Fibroblast of skin of back (primary cell): ENCODE measurements around the gene CXCL1. TPM values are rescaled to one million over a fixed set of nuclear protein-coding genes. Genes with fewer than 3 reads are reported as not detected.

ENCODE experiments used
- DNase-seq: peaks from one replicate; pipeline ENCODE4 v3.0.0-alpha.2; 2013
- polyA plus RNA-seq, 2 experiments: library from polyadenylated mRNA; unstranded; fragments of 120-200 nt; gene quantifications; one replicate each; pipeline ENCODE4 v1.2.1, GENCODE V29; 2013; ENCODE audit not compliant: insufficient read length in 2 of 2

The CXCL1 gene
- polyA plus RNA-seq (2013, experiment 1 of 2; ENCODE audit: insufficient read length): 3.0 TPM
- polyA plus RNA-seq (2013, experiment 2 of 2; ENCODE audit: insufficient read length): 1.3 TPM

DNA sequence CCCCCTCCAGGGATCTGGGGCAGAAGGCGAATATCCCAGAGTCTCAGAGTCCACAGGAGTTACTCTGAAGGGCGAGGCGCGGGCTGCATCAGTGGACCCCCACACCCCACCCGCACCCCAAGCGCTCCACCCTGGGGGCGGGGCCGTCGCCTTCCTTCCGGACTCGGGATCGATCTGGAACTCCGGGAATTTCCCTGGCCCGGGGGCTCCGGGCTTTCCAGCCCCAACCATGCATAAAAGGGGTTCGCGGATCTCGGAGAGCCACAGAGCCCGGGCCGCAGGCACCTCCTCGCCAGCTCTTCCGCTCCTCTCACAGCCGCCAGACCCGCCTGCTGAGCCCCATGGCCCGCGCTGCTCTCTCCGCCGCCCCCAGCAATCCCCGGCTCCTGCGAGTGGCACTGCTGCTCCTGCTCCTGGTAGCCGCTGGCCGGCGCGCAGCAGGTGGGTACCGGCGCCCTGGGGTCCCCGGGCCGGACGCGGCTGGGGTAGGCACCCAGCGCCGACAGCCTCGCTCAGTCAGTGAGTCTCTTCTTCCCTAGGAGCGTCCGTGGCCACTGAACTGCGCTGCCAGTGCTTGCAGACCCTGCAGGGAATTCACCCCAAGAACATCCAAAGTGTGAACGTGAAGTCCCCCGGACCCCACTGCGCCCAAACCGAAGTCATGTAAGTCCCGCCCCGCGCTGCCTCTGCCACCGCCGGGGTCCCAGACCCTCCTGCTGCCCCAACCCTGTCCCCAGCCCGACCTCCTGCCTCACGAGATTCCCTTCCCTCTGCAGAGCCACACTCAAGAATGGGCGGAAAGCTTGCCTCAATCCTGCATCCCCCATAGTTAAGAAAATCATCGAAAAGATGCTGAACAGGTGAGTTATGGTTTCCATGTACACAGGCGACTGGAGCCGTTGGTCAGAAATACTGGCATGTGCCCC, at the start of gene CXCL1:
CXCL1 (plus strand) TSS at position 264 of the 926 bp plus-strand sequence; CDS start at position 342, 78 bp downstream.
- peak; percentile 41 for DNase-seq

DNA sequence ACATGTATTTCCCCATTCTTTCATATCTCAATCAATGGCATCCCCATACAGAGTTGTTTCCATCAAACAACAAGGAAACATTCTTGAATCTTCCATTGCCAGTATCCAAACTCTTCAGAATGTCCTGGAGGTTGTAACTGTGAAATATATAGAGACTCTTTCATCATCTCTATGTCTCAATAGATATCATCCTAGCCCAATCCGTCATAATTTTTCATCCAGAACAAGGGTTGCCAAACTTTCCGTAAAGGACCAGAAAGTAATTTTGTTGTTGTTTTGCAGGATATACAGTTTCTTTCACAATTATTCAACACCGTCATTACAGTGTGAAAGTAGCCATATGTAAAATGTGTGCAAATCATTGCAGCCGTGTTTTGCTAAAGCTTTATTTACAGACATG, 47.9 kb upstream of the CXCL1 start:
- DNase-seq: no peak

DNA sequence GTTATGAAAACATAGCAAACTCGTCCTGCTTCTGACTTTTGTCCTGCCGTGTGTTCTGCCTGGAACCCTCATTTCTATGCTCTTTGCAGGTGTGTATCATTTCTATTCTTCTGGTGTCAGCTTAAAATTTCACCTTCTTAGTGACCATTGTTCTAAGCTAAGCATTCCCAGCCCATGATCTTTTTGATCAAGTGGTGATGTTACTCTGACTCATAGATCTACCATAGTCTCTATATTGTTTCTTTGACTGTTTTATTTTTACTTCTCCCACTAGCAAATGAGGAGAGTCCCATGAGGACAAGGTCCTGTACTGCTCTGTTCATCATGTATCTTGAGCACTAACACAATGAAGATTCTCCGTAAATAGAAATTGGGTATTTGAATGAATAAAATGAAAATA, 46.8 kb upstream of the CXCL1 start:
- peak; percentile 44 for DNase-seq

DNA sequence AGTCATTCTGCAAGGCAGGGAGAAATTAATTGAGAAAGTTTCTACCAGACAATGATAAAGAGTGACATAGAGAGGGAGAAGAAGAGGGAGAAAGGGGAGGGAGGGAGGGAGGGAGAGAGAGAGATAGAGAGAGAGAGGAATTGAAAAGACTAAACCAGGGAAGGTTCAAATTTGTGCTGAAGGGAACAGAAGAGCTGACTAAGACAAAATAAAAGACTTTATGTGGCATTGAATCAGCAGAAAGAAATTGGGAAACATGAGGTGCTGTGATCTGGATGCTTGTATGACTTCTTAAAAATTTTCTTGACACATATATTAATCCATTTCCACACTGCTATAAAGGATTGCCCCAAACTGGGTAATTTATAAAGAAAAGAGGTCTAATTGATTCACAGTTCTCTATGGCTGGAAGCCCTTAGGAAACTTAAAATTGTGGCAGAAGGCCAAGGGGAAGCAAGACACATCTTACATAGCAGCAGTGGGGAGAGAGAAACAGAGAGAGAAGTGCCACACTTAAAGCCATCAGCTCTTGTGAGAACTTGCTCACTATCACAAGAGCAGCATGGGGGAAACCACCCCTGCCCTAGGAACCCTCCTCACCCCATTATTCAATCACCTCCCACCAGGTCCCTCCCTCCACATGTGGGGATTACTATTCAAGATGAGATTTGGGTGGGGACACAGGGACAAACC, 46.2 kb upstream of the CXCL1 start:
- DNase-seq: no peak

DNA sequence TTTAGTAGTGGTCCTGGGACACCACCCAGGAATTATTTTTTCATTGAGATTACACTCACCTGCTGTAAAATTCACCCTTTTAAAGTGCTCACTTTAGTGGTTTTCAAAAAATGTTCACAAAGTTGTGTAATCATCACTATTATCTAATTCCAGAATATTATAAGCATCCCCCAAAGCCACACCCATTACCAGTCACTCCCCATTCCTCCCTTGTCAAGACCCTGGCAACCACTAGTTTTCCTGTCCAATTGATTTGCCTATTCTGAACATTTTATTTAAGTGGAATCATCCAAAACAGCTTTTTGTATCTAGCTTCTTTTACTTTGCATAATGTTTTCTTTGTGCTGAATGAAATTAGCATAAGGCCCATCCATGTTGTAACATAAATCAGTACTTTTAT, 45.4 kb upstream of the CXCL1 start:
- DNase-seq: no peak

DNA sequence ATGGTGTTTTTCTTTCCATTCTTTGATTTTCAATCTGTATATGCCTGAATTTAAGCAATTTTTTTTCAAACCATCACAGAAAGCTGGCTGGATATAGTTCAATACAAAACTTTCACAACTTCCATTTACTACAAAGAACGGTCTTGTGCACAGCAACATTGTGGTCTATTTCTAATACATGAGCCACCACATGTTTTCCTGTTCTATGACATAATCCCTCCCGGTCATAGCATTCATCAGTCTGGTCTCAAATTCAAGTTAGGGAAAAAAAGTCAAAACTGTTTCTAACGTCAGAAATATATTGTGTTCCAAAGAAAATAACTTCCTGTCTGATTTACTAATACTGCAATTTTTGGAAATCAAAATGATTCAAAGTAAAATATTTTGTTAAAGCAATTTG, 40.2 kb upstream of the CXCL1 start:
- peak; percentile 17 for DNase-seq

DNA sequence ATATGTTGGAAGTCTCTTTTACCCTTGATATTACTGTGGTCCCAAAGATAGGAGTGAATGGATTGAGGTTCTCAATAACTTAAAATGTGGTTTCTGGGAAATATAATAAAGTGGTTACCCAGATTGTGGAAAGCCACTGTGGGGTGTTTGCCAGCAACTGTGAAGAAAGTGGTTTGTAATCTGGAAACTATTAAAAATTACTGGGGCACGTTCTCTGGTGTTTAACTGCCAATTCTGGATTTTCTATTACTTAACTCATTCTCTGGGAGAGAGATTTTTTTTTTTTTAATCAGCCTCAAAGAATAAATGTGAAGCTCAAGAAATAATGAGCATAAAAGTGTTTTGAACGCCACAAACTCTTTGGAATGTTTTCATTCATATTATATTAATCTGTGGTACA, 37.6 kb upstream of the CXCL1 start:
- DNase-seq: no peak

DNA sequence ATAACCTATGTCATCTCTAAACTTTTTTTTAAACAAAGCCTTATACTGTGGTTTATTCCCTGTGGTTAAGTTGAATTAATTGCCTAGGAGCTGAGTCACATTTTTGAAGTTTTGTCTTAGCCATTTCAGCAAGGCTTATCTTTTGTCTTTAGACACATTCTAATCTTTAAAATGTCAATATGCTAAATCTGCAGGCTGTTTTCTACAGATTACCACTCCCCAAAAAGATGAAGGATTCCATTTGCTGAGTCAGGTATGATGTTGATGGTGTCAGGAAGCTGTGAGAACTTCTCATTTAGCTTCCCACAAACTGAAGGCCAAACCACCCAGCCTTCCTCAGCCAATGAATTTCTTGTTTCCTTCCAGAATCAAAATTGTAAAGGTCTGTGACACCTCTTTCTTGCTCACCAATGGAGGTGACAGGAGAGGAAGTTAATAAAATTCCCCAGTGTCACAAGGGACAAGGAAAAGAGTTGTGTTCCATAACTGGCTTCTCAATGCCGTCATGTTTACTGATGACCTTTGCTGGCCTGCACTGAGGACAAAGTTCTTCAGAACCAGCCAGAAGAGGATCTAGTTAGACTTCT, 36.4 kb upstream of the CXCL1 start:
- peak; percentile 53 for DNase-seq

DNA sequence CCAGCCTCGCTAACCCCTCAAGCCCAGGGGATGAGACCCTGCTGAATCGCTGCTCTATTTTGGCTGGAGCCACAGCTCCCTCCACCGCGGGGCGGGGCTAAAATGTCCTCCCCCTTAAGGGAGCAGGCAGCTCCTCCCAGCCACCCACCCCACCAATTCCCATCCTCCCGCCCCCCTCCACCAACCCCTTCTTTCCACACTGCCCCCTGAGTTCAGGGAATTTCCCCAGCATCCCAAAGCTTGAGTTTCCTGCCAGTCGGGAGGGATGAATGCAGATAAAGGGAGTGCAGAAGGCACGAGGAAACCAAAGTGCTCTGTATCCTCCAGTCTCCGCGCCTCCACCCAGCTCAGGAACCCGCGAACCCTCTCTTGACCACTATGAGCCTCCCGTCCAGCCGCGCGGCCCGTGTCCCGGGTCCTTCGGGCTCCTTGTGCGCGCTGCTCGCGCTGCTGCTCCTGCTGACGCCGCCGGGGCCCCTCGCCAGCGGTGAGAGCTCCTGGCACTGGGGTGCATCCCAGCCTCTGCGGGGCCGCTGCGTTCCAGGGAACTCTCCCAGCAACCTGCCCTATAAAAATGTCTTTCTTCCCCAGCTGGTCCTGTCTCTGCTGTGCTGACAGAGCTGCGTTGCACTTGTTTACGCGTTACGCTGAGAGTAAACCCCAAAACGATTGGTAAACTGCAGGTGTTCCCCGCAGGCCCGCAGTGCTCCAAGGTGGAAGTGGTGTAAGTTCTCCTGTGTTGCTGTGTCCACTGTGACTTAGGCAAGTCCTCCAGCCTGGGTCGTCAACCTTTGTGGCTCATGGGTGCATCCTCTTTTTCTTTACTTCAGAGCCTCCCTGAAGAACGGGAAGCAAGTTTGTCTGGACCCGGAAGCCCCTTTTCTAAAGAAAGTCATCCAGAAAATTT, 32.6 kb upstream of the CXCL1 start, which contains the start of gene CXCL6:
CXCL6 (plus strand) TSS at position 306 of the 907 bp plus-strand sequence; CDS start at position 379, 73 bp downstream.
- DNase-seq: peak; percentile 16

DNA sequence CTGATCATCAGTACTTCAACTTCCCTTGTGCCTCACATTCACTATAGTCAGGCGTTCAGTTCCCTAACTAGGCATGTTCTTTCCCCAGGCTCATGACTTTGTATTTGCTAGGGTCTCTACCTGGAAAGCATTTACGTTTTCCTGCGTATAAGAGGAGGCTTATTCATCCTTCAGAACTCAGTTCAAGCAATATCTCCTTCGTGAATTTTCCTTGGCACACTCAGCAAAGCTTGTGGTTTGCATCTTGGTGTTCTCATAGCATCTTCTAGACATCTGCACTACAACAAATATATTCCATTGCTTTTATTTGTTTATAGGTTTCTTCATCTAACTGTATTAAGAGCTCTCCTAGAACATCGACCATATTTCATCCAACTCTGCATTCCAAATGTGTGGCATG, 30.1 kb upstream of the CXCL1 start:
- no peak for DNase-seq

DNA sequence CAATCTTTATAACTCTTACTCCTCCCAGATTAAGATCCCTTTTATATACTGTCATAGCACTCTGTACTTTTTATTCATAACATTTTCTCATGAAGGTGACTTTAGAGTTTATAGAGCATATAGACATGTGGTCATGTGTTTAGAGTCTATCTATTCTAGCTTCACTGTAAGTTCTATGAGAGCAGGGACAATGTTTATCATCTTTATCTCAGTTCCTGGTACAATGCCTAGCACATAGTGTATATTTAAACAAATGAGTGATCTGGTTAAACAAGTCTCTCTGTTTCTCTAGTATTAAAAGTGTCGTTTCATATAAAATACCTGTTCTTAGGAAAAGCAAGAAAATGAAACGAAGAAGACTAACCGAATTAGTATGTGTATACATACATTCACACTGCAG, 29.5 kb upstream of the CXCL1 start:
- DNase-seq: no peak

DNA sequence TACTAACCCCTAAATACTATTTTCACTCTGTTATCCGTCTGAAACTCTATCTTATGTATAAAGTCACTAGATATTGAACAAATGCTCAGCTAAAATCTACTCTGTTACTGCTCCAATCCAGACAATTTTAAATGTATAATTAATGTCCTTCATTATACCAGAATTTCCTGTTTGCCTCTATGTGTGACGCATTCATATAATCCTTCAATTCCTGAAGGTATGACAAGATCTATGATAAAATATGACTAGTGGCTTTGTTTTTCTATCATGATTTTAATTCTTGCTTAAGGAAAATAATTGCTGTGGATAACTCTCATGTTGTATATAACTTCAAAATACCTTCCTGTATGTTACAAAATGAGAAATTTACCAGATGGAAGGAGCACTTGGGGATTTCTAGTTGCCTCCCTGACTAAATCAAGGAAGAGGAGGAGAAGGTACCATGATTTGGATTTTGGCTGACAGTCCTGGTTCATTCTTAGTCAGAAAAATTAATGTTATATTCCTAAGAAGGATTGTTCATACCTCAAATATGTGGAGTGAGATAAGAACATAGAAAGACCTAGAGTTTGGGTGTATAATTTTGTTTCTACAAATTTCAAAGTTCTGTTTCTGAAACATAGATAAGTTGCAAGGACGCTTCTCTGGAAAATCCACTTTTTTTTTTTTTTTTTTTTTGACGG, 27.8 kb upstream of the CXCL1 start:
- DNase-seq: peak; percentile 26

DNA sequence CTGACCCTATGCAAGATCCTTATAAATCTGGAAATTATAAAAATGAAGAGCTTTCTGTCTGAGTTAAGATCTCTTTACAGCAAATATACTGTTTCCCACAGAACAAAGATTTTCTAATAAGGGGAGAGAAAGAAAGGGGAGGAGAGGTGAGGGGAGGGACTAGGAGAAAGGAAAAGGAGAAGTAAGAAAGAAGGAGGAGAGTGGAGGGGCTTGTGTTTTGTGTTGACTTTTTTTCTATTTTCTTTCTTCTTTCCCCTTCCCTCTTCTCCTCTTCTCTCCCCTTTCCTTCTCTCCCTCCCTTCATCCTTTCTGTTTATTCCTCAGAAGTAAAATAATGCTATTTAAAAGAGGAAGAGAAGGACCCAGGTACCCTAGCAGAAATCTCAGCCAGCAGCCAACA, 26.5 kb upstream of the CXCL1 start:
- no peak for DNase-seq

DNA sequence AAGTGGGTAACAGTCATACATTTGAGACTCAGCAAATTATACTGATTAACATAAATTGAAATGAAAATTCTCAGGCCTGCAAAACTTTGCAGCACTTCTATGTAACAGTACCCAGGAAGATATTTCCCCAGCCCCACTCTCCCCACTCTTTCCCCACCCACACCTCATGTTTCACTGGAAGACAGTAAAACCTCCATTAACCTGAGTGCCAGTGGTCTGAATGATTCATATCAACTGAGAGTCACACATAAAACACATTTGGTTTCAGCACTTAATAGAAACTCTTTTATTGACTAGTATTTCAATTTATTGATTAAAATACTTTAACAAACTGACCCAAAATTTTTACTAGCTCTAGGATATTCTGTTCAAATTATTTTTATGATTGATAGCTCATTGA, 25.8 kb upstream of the CXCL1 start:
- no peak for DNase-seq

DNA sequence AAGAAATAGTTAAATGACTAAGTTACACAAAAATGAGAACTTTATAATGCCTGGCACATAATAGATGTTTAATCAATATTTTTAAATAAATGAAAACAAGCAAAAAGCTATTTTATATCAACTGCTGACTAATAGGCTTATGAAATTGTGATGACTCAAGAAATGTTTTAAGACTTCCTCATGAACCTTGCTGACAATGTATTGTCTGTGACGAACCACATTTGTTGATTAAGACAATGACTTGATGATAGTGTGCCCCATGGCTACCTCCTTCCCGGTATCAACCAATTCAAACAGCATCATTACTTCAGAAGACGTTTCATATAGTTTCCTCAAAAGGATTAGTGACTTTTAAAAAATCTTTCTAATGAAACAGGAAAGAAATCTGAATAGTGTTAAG, 24.8 kb upstream of the CXCL1 start:
- DNase-seq: peak; percentile 67

DNA sequence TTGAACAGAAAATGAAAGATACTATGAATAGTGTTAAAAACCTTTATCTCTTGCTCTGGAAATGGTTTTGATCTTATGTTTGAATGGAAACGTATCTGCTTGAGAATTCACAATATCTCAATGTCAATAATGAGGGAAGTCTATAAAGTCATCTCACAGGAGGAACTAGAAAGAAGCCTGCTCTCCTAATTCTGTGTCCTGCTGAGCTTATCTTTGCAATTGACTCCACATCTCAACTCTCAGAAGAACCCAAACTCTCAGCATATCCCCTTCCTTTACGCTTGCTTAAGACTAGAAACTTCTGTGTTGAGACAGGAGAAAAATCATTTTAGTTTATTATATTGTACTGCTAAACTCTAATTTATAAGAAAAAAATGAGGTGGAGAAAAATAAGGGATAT, 24.4 kb upstream of the CXCL1 start:
- no peak for DNase-seq

DNA sequence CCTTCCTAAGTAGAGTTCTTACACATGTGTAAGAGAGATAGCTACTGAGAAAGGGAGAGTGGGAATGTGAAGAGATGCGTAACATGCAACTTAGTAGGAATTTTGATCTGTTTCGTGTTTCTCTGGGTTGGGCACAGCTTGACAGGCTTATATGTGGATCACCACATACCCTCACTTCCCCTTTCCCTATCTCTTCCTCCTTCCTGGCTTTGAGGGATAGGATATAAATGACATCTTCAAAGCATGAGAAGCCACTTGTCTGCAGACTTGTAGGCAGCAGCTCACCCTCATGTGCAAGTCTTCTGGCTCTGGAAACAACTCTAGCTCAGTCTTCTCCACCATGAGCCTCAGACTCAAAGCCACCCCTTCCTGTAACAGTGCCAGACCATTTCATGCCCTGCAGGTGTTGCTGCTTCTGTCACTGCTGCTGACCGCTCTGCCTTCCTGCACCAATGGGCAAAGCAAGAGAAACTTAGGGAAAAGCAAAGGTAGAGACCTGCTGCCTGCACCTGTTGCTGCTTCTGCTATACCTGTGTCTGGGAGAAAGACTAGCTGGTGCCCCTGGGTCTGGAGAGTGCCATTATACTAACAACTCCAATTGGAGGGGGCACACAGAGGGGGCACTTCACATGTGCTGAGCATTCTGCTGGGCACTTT, 21.5 kb upstream of the CXCL1 start:
- DNase-seq: no peak

DNA sequence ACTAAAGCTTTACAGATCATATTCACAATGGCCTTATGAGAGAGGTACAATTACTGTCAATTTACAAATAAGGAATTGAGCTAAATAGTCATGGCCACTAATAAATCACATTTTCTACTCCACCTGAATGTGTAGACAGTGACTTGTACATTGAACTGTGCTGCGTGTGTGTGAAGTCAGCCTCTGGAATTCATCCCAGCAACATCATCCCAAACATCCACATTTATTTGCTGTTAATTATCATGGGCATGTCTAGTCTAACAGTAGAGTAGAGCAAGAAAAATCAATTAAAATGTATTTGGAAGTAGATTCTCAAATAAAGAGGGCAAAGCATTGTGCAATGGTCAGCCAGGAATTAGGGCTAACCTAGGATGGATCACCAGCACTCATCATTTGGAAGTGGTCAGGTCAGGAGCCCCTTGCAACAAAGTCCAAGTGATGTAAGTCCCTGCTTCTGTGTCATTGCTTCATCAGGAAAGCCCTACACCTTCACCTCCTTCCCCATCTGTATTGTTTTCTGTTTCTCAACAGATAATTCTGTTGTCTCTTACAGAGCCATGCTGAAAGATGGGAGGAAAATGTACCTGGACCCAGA, 20.9 kb upstream of the CXCL1 start:
- DNase-seq: no peak

DNA sequence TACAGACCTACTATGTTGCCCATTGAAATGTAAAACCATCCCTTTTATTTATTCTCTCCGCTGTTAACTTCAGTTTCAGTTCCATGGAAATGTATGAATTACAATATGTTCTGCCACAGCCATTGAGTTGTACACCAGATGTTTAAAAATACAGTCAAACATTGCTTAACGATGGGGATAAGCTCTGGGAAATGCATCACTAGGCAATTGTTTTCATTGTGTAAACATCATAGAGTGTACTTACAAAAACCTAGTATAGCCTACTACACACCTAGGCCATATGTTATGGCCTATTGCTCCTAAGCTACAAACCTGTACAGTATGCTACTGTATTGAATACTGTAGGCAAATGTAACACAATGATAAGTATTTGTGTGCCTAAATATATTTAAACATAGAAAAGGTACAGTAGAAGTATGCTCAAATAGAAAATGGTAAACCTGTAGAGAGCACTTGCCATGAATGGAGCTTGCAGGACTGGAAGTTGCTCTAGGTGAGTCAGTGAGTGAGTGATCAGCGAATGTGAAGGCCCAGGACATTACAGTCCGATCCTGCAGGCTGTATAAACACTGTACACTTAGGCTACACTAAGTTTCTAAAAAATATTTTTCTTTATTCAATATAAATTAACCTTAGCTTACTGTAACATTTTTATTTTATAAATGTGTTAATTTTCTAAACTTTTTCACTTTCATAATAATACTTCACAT, 18.8 kb upstream of the CXCL1 start:
- no peak for DNase-seq

DNA sequence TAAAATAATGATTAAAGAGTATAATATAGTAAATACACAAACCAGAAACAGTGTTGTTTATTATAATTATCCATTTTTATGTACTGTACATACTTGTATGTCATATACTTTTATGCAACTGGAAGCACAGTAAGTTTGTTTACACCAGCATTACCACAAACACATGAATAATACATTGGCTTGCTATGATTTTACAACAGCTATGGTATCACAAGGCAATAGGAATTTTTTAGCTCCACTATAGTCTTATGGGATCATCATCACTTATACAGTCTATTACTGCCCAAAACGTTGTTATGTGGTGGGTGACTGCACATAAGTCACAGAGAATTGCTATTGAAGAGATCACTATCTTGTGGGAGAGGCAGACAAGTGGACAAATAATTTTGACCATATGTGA, 17.9 kb upstream of the CXCL1 start:
- no peak for DNase-seq
